Activated CD4-positive, alpha-beta T cell treated with anti-CD3 and anti-CD28 coated beads, Interleukin-2, amount 50 U/mL, for 4 hours (primary cell): ENCODE data around the gene ROBO4.

Experiments
- DNase-seq, 2 experiments: peaks; one replicate each; pipeline ENCODE4 v3.0.0-alpha.2; 2020

The ROBO4 gene

DNA sequence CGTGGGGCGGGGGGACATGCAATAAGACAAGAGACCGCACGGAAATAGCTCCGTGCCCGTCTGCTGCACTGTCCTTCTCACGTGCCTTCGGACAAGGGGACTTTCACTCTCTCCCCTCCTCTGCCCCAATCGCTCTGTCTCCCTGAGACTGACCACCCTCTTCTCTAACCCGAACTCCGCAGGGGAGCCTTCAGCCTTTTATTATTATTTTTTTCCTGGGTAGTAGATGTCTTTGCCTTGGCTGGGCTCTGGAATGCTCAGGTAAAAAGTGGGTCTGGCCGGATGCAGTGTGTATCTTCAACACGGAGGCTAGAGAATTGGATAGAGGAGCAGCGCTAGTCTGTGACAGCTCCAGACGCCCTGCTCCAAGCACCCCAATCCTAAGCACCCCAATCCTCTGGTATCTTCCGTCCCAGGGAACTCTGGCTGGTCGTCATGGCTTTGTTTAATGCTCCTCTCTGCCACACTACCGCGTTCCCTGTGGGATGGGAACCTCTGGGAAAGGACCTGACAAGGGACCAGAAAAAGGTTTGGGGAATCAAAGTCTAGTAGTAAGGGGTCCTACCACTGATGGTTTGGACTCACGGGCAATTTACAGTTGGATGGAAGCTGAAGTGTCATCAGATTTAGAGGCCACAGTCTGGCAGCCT, 57.6 kb downstream of the ROBO4 start:
- DNase-seq = no peak

DNA sequence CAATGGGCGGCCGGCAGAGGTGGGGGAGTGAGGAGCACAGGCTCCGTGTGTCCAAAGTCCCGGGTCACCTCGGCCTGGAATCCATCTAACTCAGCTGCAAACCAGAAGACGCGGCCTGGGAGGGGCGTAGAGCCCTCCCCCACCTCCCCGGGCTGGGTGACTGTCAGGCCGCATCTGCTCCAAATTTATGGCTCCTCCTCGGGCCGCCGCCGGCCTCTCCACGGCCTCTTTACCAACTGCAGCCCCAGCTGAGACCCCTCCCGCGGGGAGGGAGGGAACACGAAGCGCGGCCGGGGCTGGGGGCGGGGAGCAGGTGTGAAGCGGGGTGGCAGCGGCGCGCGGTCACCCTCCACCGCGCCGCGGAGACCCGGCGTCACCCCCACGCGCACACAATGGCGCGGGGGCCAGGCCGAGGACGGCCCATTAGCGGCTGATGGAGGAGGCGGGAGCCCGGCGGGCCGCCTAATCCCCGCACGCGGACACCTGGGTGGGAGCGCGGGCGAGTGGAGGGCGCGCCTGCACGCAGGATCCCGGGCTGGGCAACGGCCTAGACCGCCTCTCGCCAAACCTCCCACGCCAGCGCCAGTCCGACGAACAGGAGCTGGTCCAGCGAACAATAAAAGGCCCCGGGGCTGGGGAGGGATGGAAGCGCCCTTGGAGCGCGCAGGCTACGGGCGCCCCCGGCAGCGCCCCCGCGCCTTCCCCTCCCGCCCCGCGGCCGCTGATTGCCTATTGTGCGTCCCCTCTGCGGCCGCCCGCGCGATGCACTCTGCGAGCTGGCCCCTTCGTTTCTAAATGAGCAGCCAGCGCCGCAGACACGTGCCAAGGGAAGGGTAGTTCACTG, 58.3 kb downstream of the ROBO4 start:
- no peak for DNase-seq

DNA sequence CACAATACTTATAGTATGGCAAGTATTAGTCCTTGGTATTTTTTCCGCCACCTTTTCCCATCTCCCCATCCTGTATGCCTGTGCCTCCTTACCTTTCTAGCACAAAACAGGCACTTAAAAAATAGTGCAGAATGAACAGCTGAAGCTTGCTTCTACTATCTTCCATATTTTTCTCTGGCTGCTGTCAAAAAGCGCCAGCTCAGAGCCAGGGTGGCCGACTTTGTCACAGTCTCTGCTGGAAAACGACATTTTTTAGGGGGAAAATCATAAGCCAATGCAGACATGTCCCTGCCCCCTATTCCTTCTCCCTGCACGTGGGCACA, 58.9 kb downstream of the ROBO4 start:
- DNase-seq = no peak

DNA sequence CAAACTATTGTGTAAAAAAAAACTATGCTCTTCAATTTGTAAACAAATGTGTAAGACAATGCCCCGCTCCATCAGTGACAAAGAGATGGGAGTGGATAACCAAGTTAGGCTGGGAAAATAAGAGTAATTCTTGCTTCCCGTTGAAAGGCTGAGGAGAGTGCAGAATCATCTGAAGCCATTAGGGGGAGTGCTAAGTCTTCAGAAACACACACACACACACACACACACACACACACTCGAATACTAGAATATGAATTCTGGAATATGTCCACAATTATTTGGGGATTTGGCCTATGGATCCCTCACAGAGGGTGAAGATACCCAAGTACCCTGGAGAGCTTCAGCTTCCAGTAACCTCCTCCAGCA, 60.2 kb downstream of the ROBO4 start:
- DNase-seq = no peak

DNA sequence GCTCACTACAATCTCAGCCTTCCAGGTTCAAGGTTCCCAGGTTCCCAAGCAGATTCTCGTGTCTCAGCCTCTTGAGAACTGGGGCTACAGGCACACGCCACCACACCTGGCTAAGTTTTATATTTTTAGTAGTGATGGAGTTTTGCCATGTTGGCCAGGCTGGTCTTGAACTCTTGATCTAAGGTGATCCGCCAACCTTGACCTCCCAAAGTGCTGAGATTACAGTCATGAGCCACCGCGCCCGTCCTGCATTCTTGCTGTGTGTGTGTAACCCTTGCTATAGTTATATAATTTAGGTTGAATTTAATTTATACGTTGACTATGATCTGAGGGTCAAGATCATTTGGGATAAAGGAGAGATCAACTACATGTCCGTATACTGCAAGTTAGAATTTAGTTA, 61.7 kb downstream of the ROBO4 start:
- DNase-seq = no peak

DNA sequence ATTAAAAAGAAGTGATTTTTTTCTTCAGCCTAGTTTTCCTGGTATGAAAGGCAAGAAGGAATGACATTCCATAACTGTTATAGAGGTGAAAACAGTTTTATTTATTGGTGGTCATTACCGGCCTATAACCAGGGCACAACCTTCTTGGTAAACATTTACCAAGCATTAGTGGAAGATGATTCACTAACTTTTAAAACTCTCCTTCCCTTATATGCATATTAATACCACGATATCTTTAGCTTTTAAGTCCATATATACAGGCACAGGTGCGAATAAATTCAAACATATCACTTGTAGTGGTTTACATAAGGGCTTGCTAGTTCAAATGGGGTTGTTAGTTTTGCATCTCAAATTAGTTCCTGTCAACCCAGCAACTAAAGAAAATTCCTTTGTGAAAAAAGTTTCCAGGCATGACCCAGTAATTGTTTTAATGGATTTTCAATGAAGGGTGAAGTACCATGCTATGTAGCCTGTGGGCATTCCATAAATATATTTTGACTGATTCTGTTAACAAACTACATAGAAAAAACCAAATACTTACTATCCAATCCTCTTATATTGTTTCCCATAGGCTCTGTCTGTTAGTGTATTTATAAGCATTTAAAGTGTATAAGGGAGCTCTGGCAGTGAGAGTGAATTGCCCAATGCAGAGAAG, 63.0 kb downstream of the ROBO4 start:
- DNase-seq = no peak
